HepG2 (cell line): ENCODE data around the gene PLXNB2. TPM values are rescaled to one million over a fixed set of nuclear protein-coding genes. Genes with fewer than 3 reads are reported as not detected.

Experiments
- ARNT ChIP-seq: fragments of 450-650 bp; IDR thresholded peaks from 2 replicates; pipeline ENCODE4 v1.6.1; 2017
- ATF4 ChIP-seq, 2 experiments: fragments of 450-650 bp in 1 of 2; sonication (generic) in 1 of 2; formaldehyde crosslinking; IDR thresholded peaks; 2 replicates each; pipeline versions ENCODE4 v1.5.0 to v1.8.0; 2020 to 2022; ENCODE audit warnings: mild to moderate bottlenecking in 1 of 2, missing genetic modification reagents in 1 of 2
- BCL3 ChIP-seq: sonication (generic); formaldehyde crosslinking; IDR thresholded peaks from 2 replicates; pipeline ENCODE4 v1.5.1; 2020; ENCODE audit warnings: mild to moderate bottlenecking, missing genetic modification reagents, moderate library complexity
- CBX1 ChIP-seq: IDR thresholded peaks from one replicate; pipeline ENCODE4 v1.6.1; 2016; ENCODE audit warnings: antibody characterized with exemption, low read depth
- DDIT3 ChIP-seq: sonication (generic); formaldehyde crosslinking; IDR thresholded peaks from 2 replicates; pipeline ENCODE4 v1.4.0; 2020; ENCODE audit warnings: mild to moderate bottlenecking, missing genetic modification reagents
- DNMT3B ChIP-seq: conservative IDR thresholded peaks from 2 replicates; pipeline ENCODE4 v1.6.1; 2016; ENCODE audit warnings: missing biosample characterization, control low read depth
- MAFK ChIP-seq, 2 experiments: IDR thresholded peaks in 1 of 2; conservative IDR thresholded peaks in 1 of 2; 2 replicates each; pipeline ENCODE4 v1.6.1; 2011; ENCODE audit warnings: improper control_type of control experiment in 2 of 2, low read length in 2 of 2
- MXI1 ChIP-seq: IDR thresholded peaks from 3 replicates; pipeline ENCODE4 v1.6.1; 2012; ENCODE audit warnings: low read depth, low read length, inconsistent platforms, borderline replicate concordance
- NPAS2 ChIP-seq: sonication (generic); formaldehyde crosslinking; IDR thresholded peaks from 2 replicates; pipeline ENCODE4 v1.8.0; 2022; ENCODE audit warnings: mild to moderate bottlenecking, missing genetic modification reagents, borderline replicate concordance
- SP5 ChIP-seq: IDR thresholded peaks from 2 replicates; pipeline ENCODE4 v1.6.1; 2016; ENCODE audit warnings: low read depth, borderline replicate concordance
- STAT6 ChIP-seq: sonication (generic); formaldehyde crosslinking; IDR thresholded peaks from 2 replicates; pipeline ENCODE4 v1.4.0; 2020; ENCODE audit warnings: missing genetic modification reagents, mild to moderate bottlenecking, borderline replicate concordance
- ZNF18 ChIP-seq: sonication (generic); formaldehyde crosslinking; IDR thresholded peaks from 2 replicates; pipeline ENCODE4 v1.8.0; 2022; ENCODE audit warnings: mild to moderate bottlenecking, missing genetic modification reagents; ENCODE audit not compliant: insufficient replicate concordance
- ZNF567 ChIP-seq: sonication (generic); formaldehyde crosslinking; IDR thresholded peaks from 2 replicates; pipeline ENCODE4 v1.8.1; 2023; ENCODE audit warnings: mild to moderate bottlenecking, missing genetic modification reagents, borderline replicate concordance
- ZNF615 ChIP-seq: sonication (generic); formaldehyde crosslinking; IDR thresholded peaks from 2 replicates; pipeline ENCODE4 v1.5.0; 2020; ENCODE audit warnings: mild to moderate bottlenecking, missing genetic modification reagents, borderline replicate concordance
- ZNF740 ChIP-seq: sonication (generic); formaldehyde crosslinking; IDR thresholded peaks from 2 replicates; pipeline ENCODE4 v1.4.0; 2020; ENCODE audit warnings: missing genetic modification reagents
- ZNF790 ChIP-seq: sonication (generic); formaldehyde crosslinking; IDR thresholded peaks from 2 replicates; pipeline ENCODE4 v1.8.0; 2022; ENCODE audit warnings: missing genetic modification reagents, mild to moderate bottlenecking, borderline replicate concordance
- ZSCAN5A ChIP-seq: sonication (generic); formaldehyde crosslinking; IDR thresholded peaks from 2 replicates; pipeline ENCODE4 v1.8.0; 2022; ENCODE audit warnings: mild to moderate bottlenecking, missing genetic modification reagents, borderline replicate concordance
- ZZZ3 ChIP-seq: sonication (generic); formaldehyde crosslinking; IDR thresholded peaks from 2 replicates; pipeline ENCODE4 v1.4.0; 2020; ENCODE audit warnings: missing genetic modification reagents, mild to moderate bottlenecking, borderline replicate concordance
- polyA plus RNA-seq, 8 experiments: library from polyadenylated mRNA; depleted of rRNA in 3 of 8; stranded (reverse) in 7 of 8; unstranded in 1 of 8; fragments of >200 nt; fragmentation: Illumina TruSeq in 4 of 8; extraction: Trizol in 4 of 8; gene quantifications; 2 replicates each; pipeline versions ENCODE4 v1.2.1 to v1.2.3, GENCODE V29; 2011 to 2016; ENCODE audit warnings: low read depth in 4 of 8, missing spikeins in 1 of 8, mixed read lengths in 1 of 8; ENCODE audit not compliant: insufficient read depth in 1 of 8
- total RNA-seq, 5 experiments: library from RNA; depleted of rRNA; stranded (reverse); fragments of >200 nt; fragmentation: Illumina TruSeq; extraction: Trizol; gene quantifications; 2 replicates each; pipeline ENCODE4 v1.2.3, GENCODE V29; 2016; ENCODE audit warnings: low read depth in 1 of 5

Gene PLXNB2
- total and polyA plus RNA-seq, 2 of the 13 experiments (the other 11 are each of a cell fraction or from before 2014, with no cell fraction given) = 32.6 to 68.9 TPM

- TF ChIP-seq NPAS2 (CRISPR knock-in tag) = no peak
- 0 out of 2 replicates have a peak, but pooled peaks have one; percentile 57 for TF ChIP-seq ZNF567
- no peak for TF ChIP-seq DNMT3B (CRISPR knock-in tag)
- no peak for TF ChIP-seq ARNT
- TF ChIP-seq ZNF615 = no peak
- TF ChIP-seq STAT6 (CRISPR knock-in tag) = no peak; the same call in 1 of the 2 replicates
- no peak for TF ChIP-seq ZSCAN5A (CRISPR knock-in tag)
- peak; percentile 69; the same call in 1 of the 2 replicates for TF ChIP-seq BCL3 (CRISPR knock-in tag)
- no peak for TF ChIP-seq ZNF740 (CRISPR knock-in tag)
- peak; percentile 21; the same call in 1 of the 2 replicates for TF ChIP-seq ZZZ3
- no peak for TF ChIP-seq MAFK (conservative IDR thresholded peaks at IDR 0.05 in 1 of 2, IDR thresholded peaks at IDR 0.05 in 1 of 2; ENCODE audit: low read length in 2 of 2)
- TF ChIP-seq CBX1 = no peak
- TF ChIP-seq DDIT3 (CRISPR knock-in tag) = no peak
- peak; percentile 46; the same call in 1 of the 2 replicates for TF ChIP-seq SP5 (CRISPR knock-in tag)
- no peak for TF ChIP-seq ATF4 (CRISPR knock-in tag; IDR thresholded peaks at IDR 0.05)
- TF ChIP-seq ZNF18 (CRISPR knock-in tag) = peak; percentile 58
- no peak for TF ChIP-seq ZNF790 (CRISPR knock-in tag)
- TF ChIP-seq MXI1 = peak; percentile 60; the same call in 1 of the 3 replicates
Measured at GRCh38 chr22:50250555-50251476, 56.6 kb downstream of the PLXNB2 start, which contains the start of gene HDAC10 (continued).
